Measurements from ENCODE around the gene SEC14L3. TPM values are rescaled to one million over a fixed set of nuclear protein-coding genes. Genes with fewer than 3 reads are reported as not detected.

SEC14L3 gene
- total RNA-seq, 1 experiment from 2014 or later: not detected

GRCh38 chr22:30502911-30503310 lies 31.1 kb upstream of the SEC14L3 start:
- Mint-ChIP-seq H3K9me3 (ENCODE audit: low read depth, unreplicated experiment) (no peaks in the 10 kb centered on the region), H3K36me3 (ENCODE audit: insufficient read depth, unreplicated experiment) (peaks cover 7% of the 10 kb centered on the region), H3K4me3 (ENCODE audit: low read depth, unreplicated experiment) (no peak overlapping the region), H3K27ac (ENCODE audit: unreplicated experiment) (no peak overlapping the region), H3K27me3 (ENCODE audit: unreplicated experiment) (peaks cover 27% of the 10 kb centered on the region), H3K4me1 (ENCODE audit: low read depth, unreplicated experiment) (peaks cover 8% of the 10 kb centered on the region)
- no TSS peak for BruUV-seq (replicated peaks)
- DNase-seq: no peak
- TF ChIP-seq CTCF (IDR thresholded peaks at IDR 0.05; ENCODE audit: unreplicated experiment): no peak
- intact Hi-C loops (cut with micrococcal nuclease; ENCODE audit: unreplicated experiment): no loop called here
- CTCF ChIA-PET: interaction anchor here (0.8 kb wide), 1 partner anchor 11 kb away, joined by 5 read pairs; no protein-coding TSS in a partner anchor

- no peak overlapping the region for H3K4me3 Mint-ChIP-seq (ENCODE audit: low read depth, unreplicated experiment)
- BruUV-seq (replicated peaks): no TSS peak
- TF ChIP-seq CTCF (IDR thresholded peaks at IDR 0.05; ENCODE audit: unreplicated experiment): no peak
- DNase-seq: no peak
- H3K4me1 Mint-ChIP-seq (ENCODE audit: low read depth, unreplicated experiment): peaks cover 8% of the 10 kb centered on the region
- H3K27me3 Mint-ChIP-seq (ENCODE audit: unreplicated experiment): peaks cover 26% of the 10 kb centered on the region
- peaks cover 7% of the 10 kb centered on the region for H3K36me3 Mint-ChIP-seq (ENCODE audit: insufficient read depth, unreplicated experiment)
- CTCF ChIA-PET: no interaction called here
- no peaks in the 10 kb centered on the region for H3K9me3 Mint-ChIP-seq (ENCODE audit: low read depth, unreplicated experiment)
- H3K27ac Mint-ChIP-seq (ENCODE audit: unreplicated experiment): no peak overlapping the region
- intact Hi-C loops (cut with micrococcal nuclease; ENCODE audit: unreplicated experiment): no loop called here
Observed at GRCh38 chr22:30502153-30502552, 30.3 kb upstream of the SEC14L3 start.

- BruUV-seq (replicated peaks): no TSS peak
- H3K27me3 Mint-ChIP-seq (ENCODE audit: unreplicated experiment): peaks cover 19% of the 10 kb centered on the region
- intact Hi-C loops (cut with micrococcal nuclease; ENCODE audit: unreplicated experiment): no loop called here
Observed at GRCh38 chr22:30500628-30501027, 28.8 kb upstream of the SEC14L3 start.

GRCh38 chr22:30497466-30498150 lies 25.8 kb upstream of the SEC14L3 start:
- H3K27me3 Mint-ChIP-seq (ENCODE audit: unreplicated experiment): peaks cover 25% of the 10 kb centered on the region
- no peak for DNase-seq
- H3K4me3 Mint-ChIP-seq (ENCODE audit: low read depth, unreplicated experiment): no peak overlapping the region
- H3K36me3 Mint-ChIP-seq (ENCODE audit: insufficient read depth, unreplicated experiment): no peaks in the 10 kb centered on the region
- BruUV-seq (replicated peaks): no TSS peak
- intact Hi-C loops (cut with micrococcal nuclease; ENCODE audit: unreplicated experiment): no loop called here
- no peaks in the 10 kb centered on the region for H3K9me3 Mint-ChIP-seq (ENCODE audit: low read depth, unreplicated experiment)
- CTCF ChIA-PET: no interaction called here
- no peaks in the 10 kb centered on the region for H3K4me1 Mint-ChIP-seq (ENCODE audit: low read depth, unreplicated experiment)
- no peak for TF ChIP-seq CTCF (IDR thresholded peaks at IDR 0.05; ENCODE audit: unreplicated experiment)
- H3K27ac Mint-ChIP-seq (ENCODE audit: unreplicated experiment): no peak overlapping the region

More at GRCh38 chr22:30500628-30501027, 28.8 kb upstream of the SEC14L3 start:
- CTCF ChIA-PET: interaction anchor here (0.7 to 1.6 kb wide), 2 partner anchors 107 to 302 kb away, joined by 3 read pairs; partner anchors contain the start of gene TCN2
- no peak for DNase-seq
- Mint-ChIP-seq H3K4me1 (ENCODE audit: low read depth, unreplicated experiment) (no peaks in the 10 kb centered on the region), H3K27ac (ENCODE audit: unreplicated experiment) (no peak overlapping the region), H3K4me3 (ENCODE audit: low read depth, unreplicated experiment) (no peak overlapping the region), H3K9me3 (ENCODE audit: low read depth, unreplicated experiment) (no peaks in the 10 kb centered on the region), H3K36me3 (ENCODE audit: insufficient read depth, unreplicated experiment) (no peaks in the 10 kb centered on the region)
- no peak for TF ChIP-seq CTCF (IDR thresholded peaks at IDR 0.05; ENCODE audit: unreplicated experiment)
